Dedifferentiated amniotic fluid mesenchymal stem cell (primary cell): ENCODE measurements around the gene HLA-DQB1.
A peak's percentile ranks its signal among the peaks of the same experiment; 100 is the strongest.
"Not testable (repeated sequence)": the region's sequence is repeated elsewhere in the genome, so short reads cannot be mapped to it uniquely, and the experiment has no call there.

Experiments used
- DNase-seq: peaks from one replicate; pipeline ENCODE4 v3.0.0-alpha.2; 2016; ENCODE audit errors: extremely low spot score

The HLA-DQB1 gene

GRCh38 chr6:32666420-32667300 is at the start of gene HLA-DQB1:
HLA-DQB1 (minus strand) TSS chr6:32666657; CDS start chr6:32666607, 50 bp downstream.
- peak; percentile 15 for DNase-seq

DNA sequence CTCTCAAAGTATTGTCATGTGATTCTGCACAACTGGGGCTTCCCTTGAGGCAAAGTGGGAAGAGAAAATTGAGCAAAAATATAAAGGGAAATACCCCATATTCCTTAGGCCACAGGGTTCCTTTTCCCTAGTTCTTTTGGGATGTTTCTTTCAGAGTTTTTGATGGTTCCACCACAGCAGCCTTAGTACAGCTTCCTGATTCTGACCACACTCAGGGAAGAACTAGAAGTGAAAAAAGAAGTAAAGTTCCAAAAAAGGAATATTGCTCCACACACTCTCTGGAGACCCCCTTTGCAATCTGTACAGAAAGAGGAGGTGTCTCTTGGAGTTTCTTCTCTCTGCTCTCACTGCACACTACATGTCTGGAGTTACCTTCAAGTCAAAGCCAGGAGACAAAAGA is 46.8 kb upstream of the HLA-DQB1 start:
- no peak for DNase-seq

GRCh38 chr6:32709625-32710024 is 43.2 kb upstream of the HLA-DQB1 start:
- DNase-seq: no peak

- DNase-seq: not testable (repeated sequence)
Measured at GRCh38 chr6:32705164-32705563, 38.7 kb upstream of the HLA-DQB1 start.

DNA sequence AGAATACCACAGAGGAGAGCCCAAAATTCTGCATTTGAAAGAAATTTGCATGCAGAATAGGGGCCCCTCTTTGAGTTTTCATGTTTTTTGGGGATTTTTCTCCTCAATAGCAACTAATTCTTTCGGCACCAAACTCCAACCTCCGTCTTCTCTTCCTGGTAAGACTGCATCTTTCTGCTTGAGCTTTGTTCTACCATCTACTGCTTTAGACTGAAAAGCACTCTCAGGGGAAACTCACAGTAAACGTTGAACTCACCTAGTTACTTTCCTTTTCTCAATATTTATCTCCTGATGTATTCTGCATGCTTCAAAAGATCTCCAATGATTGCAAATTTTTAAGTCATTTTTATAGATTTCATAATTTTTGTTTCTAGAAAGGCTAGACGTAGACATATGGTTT is 36.9 kb upstream of the HLA-DQB1 start:
- DNase-seq: no peak

- peak; percentile 40 for DNase-seq
Measured at GRCh38 chr6:32700391-32701040, 34.1 kb upstream of the HLA-DQB1 start.

- DNase-seq: no peak
Measured at GRCh38 chr6:32697031-32697430, 30.6 kb upstream of the HLA-DQB1 start.

DNA sequence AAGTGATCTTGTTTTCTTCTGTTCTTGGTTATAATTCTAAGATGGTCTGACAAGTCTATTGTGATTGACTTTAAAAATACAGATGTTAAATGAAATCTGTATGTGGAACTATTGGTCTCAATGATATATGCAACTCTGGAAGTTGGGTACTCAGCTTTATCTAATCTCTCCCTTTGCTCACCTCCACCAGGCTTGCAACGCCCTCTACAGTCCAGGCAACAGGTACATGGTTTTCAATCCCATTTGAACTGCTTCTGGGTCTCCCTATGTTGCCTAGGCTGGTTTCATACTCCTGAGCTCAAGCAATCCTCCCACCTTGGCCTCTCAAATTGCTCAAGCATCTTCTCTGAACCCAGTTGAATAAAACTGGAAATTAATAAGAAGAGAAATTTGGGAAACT is 25.6 kb upstream of the HLA-DQB1 start:
- DNase-seq: no peak

DNA sequence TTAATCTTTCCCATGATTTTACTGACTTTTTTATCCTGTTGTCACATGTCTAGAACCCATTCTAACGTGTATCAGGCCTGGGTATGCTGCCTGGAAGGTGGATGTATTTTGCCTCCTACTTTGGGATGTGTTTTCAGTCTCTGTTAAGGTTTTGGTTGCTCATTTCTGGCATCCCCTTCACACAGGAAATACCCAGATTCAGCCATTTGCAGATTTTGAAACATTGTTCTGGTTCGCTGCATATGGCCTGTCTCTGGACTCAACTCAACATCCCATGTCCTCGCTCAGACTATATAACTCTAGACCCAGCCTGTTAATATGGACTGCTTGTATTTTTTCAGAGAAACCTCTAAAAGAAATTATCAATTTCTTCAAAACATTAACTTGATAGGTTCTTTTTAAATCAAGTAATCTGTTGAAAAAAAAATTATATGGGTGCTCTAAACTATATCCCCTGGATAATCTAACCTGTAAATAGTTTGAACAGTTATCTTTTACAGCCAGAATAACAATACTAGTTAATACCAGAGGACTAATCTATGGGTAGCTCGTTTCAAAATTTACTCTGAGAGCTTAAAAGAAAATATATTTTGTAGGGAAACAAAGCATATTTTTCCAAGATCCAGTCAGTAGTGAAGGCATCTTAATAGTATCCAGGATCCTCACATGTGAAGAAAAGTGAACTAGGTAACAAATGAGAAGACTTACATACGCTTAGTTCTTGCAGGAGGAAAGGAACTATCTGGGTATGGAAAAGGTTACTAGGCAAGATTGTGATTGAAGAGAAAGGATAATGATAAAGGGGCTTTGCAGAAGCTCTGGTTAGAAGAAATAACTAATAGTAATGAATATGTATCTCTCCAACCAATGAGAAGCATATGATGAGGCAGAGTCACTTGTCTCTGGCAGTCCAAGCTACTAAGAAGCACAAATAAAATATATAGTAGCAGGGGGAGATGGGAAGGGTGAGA is 23.4 kb upstream of the HLA-DQB1 start:
- no peak for DNase-seq

DNA sequence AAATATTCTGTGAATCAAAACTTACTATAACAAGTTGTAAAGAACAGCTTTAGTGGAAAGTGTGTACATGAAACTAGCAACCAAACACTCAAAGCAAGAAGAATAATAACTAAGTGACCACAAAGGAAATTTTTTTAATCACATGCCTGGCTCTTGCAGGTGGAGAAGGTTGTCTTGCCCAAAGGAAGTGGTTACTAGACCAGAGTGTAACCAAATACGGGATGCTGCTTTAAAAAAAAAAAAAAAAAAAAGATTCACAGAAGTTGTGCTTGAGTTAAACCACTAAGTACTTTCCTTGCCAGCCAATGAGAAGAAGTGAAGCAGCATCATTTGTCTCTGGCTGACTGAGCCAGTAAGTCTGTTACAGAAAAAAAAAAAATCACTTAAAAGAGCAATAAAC is 19.1 kb upstream of the HLA-DQB1 start:
- DNase-seq: no peak

- DNase-seq: no peak
Measured at GRCh38 chr6:32684246-32684645, 17.8 kb upstream of the HLA-DQB1 start.

DNA sequence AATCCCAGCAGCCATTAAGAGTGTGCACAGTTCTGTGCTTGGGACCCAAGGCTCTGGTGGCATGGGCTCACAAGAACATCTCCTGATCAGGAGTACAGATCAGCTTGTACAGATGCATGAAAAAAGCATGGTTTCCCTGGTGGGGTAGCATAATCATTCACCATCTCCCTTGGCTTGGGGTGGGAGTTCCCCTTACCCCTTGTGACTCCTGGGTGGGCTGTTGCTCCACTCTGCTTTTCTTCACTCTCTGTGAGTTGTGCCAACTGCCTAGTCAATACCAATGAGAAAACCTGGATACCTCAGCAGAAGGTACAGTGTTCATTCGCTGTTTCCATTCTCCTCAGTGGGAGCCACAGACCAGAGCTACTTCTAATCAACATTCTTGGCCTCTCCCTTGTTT is 13.6 kb upstream of the HLA-DQB1 start:
- no peak for DNase-seq

- DNase-seq: no peak
Measured at GRCh38 chr6:32679492-32679891, 13.0 kb upstream of the HLA-DQB1 start.

- not testable (repeated sequence) for DNase-seq
Measured at GRCh38 chr6:32674123-32674522, 7.7 kb upstream of the HLA-DQB1 start.

DNA sequence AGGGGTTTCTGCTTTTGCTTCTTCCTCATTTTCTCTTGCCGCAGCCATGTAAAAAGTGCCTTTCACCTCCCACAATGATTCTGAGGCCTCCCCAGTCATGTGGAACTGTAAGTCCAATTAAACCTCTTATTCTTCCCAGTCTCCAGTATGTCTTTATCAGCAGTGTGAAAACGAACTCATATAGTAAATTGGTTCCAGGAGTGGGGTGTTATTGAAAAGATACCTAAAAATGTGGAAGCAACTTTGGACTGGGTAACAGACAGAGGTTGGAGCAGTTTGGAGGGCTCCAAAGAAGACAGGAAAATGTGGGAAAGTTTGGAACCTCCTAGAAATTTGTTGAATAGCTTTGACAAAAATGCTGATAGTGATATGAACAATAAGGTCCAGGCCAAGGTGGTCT is 5.5 kb upstream of the HLA-DQB1 start:
- not testable (repeated sequence) for DNase-seq

DNA sequence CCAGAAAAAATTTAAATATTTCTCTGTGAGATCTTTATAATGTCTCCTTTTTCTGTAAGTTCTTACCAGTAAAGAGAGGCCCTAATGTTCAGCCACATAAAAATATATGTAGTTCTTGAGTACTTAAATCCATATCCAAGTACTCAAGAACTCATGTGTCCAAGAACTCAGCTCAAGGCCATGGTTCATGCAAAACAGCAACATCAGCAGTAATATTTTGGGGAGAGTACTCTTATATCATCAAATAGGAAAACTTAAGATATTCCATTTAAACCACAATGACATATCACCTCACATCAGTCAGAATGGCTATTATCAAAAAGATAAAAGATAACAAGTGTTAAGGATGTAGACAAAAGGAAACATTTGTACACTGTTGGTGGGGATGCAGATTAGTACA is 3.4 kb upstream of the HLA-DQB1 start:
- DNase-seq: no peak

- DNase-seq: no peak
Measured at GRCh38 chr6:32669240-32669639, 2.8 kb upstream of the HLA-DQB1 start.

DNA sequence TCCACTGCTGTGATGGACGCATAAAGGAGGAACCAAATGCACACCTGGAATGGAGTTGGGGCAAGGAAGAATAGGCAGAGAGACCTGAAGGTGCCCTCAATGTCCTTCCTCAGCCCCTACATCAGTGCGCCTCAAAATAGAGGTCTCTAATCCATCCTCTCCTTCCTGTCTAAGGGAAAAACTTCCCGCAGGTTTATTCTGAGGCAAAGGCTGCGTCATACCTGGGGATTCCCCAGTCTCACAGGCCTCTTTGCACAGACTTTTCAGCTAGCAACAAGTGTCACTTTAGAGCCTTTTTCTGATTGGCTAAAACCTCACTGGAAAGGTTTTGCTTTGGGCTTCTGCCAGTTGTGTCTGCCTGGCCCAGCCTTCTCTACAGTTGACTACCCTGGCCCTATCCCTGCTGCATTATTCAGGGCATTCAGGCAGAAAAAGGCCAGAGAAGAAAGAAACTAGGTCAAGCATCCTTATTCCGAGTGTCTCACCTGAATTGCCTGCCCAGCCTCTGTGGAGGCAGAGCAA is 1.8 kb upstream of the HLA-DQB1 start:
- no peak for DNase-seq

GRCh38 chr6:32665661-32666060 is 796 bp downstream of the HLA-DQB1 start:
- DNase-seq: no peak

- no peak for DNase-seq
Measured at GRCh38 chr6:32664827-32665362, 1.6 kb downstream of the HLA-DQB1 start.

DNA sequence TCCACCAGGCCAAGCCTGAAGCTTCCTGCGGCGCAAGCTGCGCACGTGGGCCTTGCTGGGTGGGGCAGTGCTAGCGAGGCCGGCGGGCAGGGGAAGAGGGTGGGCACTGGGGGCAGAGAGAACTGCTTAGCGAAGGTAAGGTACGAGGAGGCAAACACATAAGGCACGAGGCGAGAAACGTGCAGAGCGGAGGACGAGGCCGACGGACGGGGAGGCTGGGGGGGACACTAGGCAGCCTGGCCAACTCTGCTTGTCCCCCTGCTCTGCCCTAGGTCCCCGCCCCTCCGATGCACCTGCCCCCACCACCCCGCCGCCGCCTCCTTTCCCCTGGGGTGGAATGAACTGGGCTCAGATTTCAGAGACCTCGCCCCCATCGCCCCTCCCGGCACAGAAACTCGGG is 2.1 kb downstream of the HLA-DQB1 start:
- DNase-seq: no peak
